Measurements from ENCODE around the gene NUDT19. TPM values are rescaled to one million over a fixed set of nuclear protein-coding genes. Genes with fewer than 3 reads are reported as not detected.

Gene NUDT19
- total RNA-seq, 4 donors from 2014 or later: 7.9 to 10.2 (median 9.6) TPM

DNA sequence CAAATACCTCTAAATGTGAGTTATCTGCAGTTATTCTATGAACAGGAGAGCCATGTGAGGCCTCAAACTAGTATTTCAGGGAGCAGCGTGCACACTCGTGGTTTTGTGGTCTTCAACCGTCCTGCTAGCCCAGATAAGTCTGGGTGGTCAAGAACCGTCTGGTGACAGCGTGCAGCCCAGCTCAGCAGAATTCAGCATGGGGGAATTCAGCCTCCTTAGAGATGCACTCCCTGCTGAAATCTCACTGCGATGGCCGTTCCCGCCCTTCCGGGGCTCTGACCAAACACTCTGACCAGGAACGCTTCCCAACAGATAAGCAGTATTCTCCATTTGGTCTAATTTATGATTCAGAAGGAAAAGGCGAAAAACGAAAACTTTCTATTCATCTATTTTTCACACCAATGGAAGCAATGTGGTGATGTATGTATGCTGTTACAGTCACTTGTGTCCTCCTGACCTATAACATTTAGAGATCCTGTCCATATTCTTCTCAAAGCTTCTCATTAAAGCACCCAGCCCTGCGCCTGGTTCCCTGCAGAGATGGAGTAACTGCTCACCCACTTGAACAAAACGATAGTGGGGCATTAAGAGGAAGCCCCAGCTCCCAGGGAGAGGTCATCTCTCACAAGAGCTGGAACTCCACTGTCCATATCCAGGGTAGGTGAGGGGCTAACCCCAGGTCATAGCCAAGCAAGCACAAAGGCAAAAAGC lies 19.6 kb upstream of the NUDT19 start:
- no peak overlapping the region for H3K4me3 ChIP-seq (replicated peaks in 1 of 3)
- 80 to 81% methylated on average over 14 of the region's 14 CpGs for WGBS, 2 donors
- no peaks in the 10 kb centered on the region for H3K9me3 ChIP-seq
- H3K36me3 ChIP-seq: peaks cover 0 to under 1% of the 10 kb centered on the region in 2 donors
- no peak overlapping the region for H3K27ac ChIP-seq
- no peak for TF ChIP-seq POLR2A (IDR thresholded peaks at IDR 0.05)
- TF ChIP-seq, protein P1, sequence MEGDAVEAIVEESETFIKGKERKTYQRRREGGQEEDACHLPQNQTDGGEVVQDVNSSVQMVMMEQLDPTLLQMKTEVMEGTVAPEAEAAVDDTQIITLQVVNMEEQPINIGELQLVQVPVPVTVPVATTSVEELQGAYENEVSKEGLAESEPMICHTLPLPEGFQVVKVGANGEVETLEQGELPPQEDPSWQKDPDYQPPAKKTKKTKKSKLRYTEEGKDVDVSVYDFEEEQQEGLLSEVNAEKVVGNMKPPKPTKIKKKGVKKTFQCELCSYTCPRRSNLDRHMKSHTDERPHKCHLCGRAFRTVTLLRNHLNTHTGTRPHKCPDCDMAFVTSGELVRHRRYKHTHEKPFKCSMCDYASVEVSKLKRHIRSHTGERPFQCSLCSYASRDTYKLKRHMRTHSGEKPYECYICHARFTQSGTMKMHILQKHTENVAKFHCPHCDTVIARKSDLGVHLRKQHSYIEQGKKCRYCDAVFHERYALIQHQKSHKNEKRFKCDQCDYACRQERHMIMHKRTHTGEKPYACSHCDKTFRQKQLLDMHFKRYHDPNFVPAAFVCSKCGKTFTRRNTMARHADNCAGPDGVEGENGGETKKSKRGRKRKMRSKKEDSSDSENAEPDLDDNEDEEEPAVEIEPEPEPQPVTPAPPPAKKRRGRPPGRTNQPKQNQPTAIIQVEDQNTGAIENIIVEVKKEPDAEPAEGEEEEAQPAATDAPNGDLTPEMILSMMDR (IDR thresholded peaks at IDR 0.05): no peak
- DNase-seq: no peak
- intact Hi-C loops (cut with DNase I): loop anchor here (10.0 kb wide), 1 partner anchor 87 kb away; the partner anchor contains the start of gene PDCD5
- H3K4me1 ChIP-seq: peaks cover 25 to 29% of the 10 kb centered on the region in 2 donors
- H3K27me3 ChIP-seq: no peaks in the 10 kb centered on the region

- no peak for TF ChIP-seq POLR2A (IDR thresholded peaks at IDR 0.05)
- TF ChIP-seq, protein P1 (IDR thresholded peaks at IDR 0.05): no peak
- Histone ChIP-seq H3K4me3 (replicated peaks in 1 of 3) (no peak overlapping the region), H3K9me3 (no peaks in the 10 kb centered on the region), H3K27ac (no peak overlapping the region), H3K4me1 (peaks cover 25 to 29% of the 10 kb centered on the region in 2 donors), H3K27me3 (no peaks in the 10 kb centered on the region), H3K36me3 (no peaks in the 10 kb centered on the region)
- intact Hi-C loops (cut with DNase I): loop anchor here (10.0 kb wide), 1 partner anchor 88 kb away; the partner anchor contains the start of gene PDCD5
- DNase-seq: no peak
- WGBS, 2 donors: 81 to 88% methylated on average over 3 of the region's 3 CpGs
Observed at GRCh38 chr19:32672841-32673240, 18.8 kb upstream of the NUDT19 start.

DNA sequence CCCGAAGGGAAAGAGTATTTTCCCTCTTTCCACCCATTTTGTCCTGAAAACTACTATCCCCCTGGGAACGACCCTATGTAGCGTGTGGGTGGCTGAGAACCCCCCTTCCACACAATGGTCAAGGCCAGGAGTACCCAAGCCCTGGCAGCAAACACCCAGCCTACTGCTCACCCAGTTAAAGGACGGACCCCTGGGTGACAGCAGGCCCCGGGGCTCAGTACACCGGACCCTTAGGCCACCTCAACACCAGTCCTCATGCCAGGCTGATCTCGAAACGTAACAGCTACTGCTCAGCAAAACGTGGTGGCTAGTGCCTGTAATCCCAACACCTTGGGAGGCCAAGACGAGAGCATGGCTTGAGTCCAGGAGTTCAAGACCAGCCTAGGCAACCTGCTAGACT lies 18.0 kb upstream of the NUDT19 start:
- Histone ChIP-seq H3K4me3 (replicated peaks in 1 of 3) (no peak overlapping the region), H3K27me3 (no peaks in the 10 kb centered on the region), H3K9me3 (no peaks in the 10 kb centered on the region), H3K36me3 (no peaks in the 10 kb centered on the region), H3K4me1 (peaks cover 25 to 29% of the 10 kb centered on the region in 2 donors), H3K27ac (no peak overlapping the region)
- TF ChIP-seq POLR2A (IDR thresholded peaks at IDR 0.05): no peak
- TF ChIP-seq, protein P1 (IDR thresholded peaks at IDR 0.05): no peak
- intact Hi-C loops (cut with DNase I): loop anchor here (10.0 kb wide), 1 partner anchor 89 kb away; the partner anchor contains the start of gene PDCD5
- DNase-seq: no peak
- WGBS, 2 donors: 83 to 88% methylated on average over 8 to 10 of the region's 10 CpGs

DNA sequence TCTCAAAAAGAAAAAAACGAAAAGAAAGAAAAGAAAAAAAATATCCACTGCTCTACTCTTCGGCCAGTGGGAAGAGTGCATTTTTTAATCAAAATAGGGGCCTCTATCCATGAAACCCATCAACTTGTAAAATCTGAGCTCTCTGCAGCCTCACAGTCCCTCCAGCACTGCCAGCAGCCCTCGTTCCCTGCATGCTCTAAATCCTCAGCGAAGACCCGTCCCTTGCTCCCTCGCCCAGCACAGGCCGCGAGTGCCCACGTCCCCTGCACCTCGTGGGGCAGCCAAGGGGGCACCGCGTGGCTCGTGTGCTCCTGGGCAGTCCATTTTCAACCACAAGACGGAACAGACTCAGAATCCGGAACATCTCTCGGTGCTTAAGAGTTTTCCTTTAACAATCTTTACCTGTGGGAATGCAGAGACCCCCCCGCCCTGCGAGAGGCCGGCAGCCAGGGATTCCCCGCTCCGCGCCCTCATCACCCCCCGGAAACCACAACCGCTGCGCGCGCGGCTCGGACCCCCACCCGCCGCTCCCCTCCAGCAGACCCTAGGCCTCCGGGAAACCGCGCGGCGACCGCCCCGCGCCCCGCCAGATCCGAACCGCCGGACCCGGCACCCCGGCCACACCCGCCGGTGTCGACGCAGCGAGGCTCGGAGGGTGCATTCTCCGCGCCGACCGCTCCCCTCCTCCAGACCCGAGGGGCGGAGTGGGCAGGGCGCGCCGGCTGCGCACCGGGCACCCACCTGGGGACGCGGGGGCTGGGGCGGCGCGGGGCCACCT lies 17.3 kb upstream of the NUDT19 start:
- peaks cover 25 to 29% of the 10 kb centered on the region in 2 donors for H3K4me1 ChIP-seq
- peak overlapping the region; percentile 58 to 99 (median 98) for H3K4me3 ChIP-seq (replicated peaks in 1 of 3)
- H3K27ac ChIP-seq: peak overlapping the region in 2 of 3 donors; percentile 63 to 82
- DNase-seq: no peak
- WGBS, 2 donors: 2 to 3% methylated on average over 23 to 28 of the region's 67 CpGs
- TF ChIP-seq, protein P1 (IDR thresholded peaks at IDR 0.05): no peak
- no peak for TF ChIP-seq POLR2A (IDR thresholded peaks at IDR 0.05)
- H3K9me3 ChIP-seq: no peaks in the 10 kb centered on the region
- H3K27me3 ChIP-seq: no peaks in the 10 kb centered on the region
- intact Hi-C loops (cut with DNase I): loop anchor here (10.0 kb wide), 1 partner anchor 90 kb away; the partner anchor contains the start of gene PDCD5
- no peaks in the 10 kb centered on the region for H3K36me3 ChIP-seq

Data from thyroid gland (tissue), 4 donors.